Activated CD4-positive, alpha-beta memory T cell treated with anti-CD3 and anti-CD28 coated beads for 36 hours (primary cell): ENCODE data around the gene LMNA. TPM values are rescaled to one million over a fixed set of nuclear protein-coding genes. Genes with fewer than 3 reads are reported as not detected.

Experiments
- CTCF ChIA-PET: fragments of 350-600 bp; sonication (Branson Sonifier 250); formaldehyde crosslinking; loops from one replicate; lab custom pipeline; 2021; ENCODE audit warnings: antibody characterized with exemption, inconsistent platforms; lab: Charles Lee
- POLR2A ChIA-PET: fragments of 350-600 bp; sonication (Branson Sonifier 250); formaldehyde crosslinking; loops from one replicate; lab custom pipeline; 2021; ENCODE audit warnings: antibody characterized with exemption; lab: Charles Lee
- DNase-seq: peaks from one replicate; pipeline ENCODE4 v3.0.0-alpha.2; 2020
- H3K27ac Mint-ChIP-seq: one replicate; pipeline ENCODE4 v1.8.0; 2021; ENCODE audit warnings: mixed read lengths
- H3K27me3 Mint-ChIP-seq: one replicate; pipeline ENCODE4 v1.8.0; 2021; ENCODE audit warnings: mixed read lengths
- H3K36me3 Mint-ChIP-seq: one replicate; pipeline ENCODE4 v1.8.0; 2021; ENCODE audit warnings: mixed read lengths
- H3K4me1 Mint-ChIP-seq: one replicate; pipeline ENCODE4 v1.8.0; 2021; ENCODE audit warnings: low read depth, mixed read lengths
- H3K4me3 Mint-ChIP-seq: one replicate; pipeline ENCODE4 v1.8.0; 2021; ENCODE audit warnings: mild to moderate bottlenecking, mixed read lengths
- H3K9me3 Mint-ChIP-seq: one replicate; pipeline ENCODE4 v1.8.0; 2021; ENCODE audit warnings: mixed read lengths
- intact Hi-C: fragments of 100-400 bp; cut with micrococcal nuclease; formaldehyde crosslinking; loops from one replicate; pipeline ENCODE4 v1.15.1; 2023
- total RNA-seq, 2 experiments: library from RNA; stranded (reverse); gene quantifications; one replicate each; pipeline ENCODE4 v1.2.3, GENCODE V29; 2021

Gene LMNA
- total RNA-seq, 2 experiments from 2014 or later: 210 to 211 TPM

DNA sequence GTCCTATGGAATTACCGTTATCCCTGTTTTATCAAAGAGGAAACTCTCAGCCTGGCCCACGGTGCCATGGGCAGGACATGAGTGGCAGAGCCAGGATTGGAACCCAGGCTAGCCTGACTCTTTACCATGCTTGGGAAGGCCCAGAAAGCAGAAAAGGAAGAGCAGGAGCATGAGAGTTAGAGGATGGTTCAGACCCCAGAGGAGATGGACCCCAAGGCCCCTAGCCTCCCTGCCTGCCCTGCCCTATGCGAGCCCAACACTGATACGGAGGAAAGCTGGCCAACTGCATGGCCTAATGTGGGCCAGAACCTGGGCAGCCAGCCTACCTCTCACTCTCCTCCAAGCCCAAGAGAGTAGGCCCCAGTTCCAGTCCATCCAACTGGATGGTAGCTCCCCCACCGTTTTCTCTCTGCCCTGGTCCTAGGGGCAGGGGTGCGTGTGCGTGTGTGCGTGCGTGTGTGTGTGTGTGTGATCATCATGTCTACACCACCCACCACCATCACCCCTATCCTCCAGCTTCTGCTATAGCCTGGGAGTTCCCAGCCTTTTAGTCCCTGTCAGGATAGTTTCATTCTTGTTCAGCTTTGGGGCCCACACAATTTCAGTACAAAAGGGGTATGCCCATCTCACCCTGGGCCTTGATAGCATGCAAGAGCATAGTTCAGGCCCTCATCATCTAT lies 16.9 kb upstream of the LMNA start:
- POLR2A ChIA-PET: interaction anchor here (0.8 to 8.5 kb wide), 16 partner anchors 7 to 184 kb away, joined by 3 to 180 read pairs (median 10); partner anchors contain the start of genes LMNA, PMF1 and SMG5
- H3K4me3 Mint-ChIP-seq: peak overlapping the region; percentile 64
- CTCF ChIA-PET: interaction anchor here (0.8 to 20.9 kb wide), 19 partner anchors 9 to 185 kb away, joined by 3 to 1097 read pairs (median 8); partner anchors contain the start of genes LMNA, PMF1 and SMG5

DNA sequence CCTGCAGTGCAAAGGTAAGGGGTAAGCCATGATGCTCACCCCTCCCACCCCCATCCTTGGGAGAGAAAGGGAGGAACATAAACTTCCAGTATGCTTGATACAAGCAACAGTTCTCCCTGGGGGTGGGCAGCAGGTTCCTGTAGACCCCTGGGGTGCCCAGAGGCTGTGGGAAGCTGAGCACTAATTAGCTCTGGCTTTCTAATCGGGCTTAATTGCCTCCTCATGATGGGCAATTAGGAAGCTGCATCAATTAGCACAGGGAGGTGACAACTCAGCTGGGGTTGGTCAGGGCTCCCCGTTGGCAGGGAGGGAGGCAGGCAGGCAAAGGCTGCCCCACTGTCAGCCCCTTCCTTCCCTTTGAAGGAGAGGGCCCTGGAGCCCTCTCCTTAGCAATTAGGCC lies 15.7 kb upstream of the LMNA start:
- no peak overlapping the region for H3K4me3 Mint-ChIP-seq
- peaks cover 2% of the 10 kb centered on the region for H3K9me3 Mint-ChIP-seq
- intact Hi-C loops: loop anchor here (1.0 to 10.0 kb wide), 3 partner anchors 8 to 406 kb away; partner anchors contain the start of genes MEF2D, SMG5 and TMEM79
- CTCF ChIA-PET: interaction anchor here (0.6 to 20.9 kb wide), 3 partner anchors 9 to 126 kb away, joined by 3 to 1097 read pairs (median 70); partner anchors contain the start of gene LMNA
- peaks cover 70% of the 10 kb centered on the region for H3K4me1 Mint-ChIP-seq
- peak overlapping the region; percentile 96 for H3K27ac Mint-ChIP-seq
- DNase-seq: no peak
- POLR2A ChIA-PET: interaction anchor here (1.6 to 8.5 kb wide), 7 partner anchors 8 to 119 kb away, joined by 4 to 180 read pairs (median 28); partner anchors contain the start of genes LMNA, PMF1 and SLC25A44
- peaks cover 7% of the 10 kb centered on the region for H3K27me3 Mint-ChIP-seq
- peaks cover 2% of the 10 kb centered on the region for H3K36me3 Mint-ChIP-seq

More for the DNA sequence above, 16.9 kb upstream of the LMNA start:
- Mint-ChIP-seq H3K4me1 (peaks cover 60% of the 10 kb centered on the region), H3K27me3 (peaks cover 9% of the 10 kb centered on the region), H3K9me3 (peaks cover 2% of the 10 kb centered on the region), H3K27ac (peak overlapping the region; percentile 96), H3K36me3 (peaks cover 2% of the 10 kb centered on the region)
- DNase-seq: peak; percentile 78
- intact Hi-C loops: loop anchor here (1.0 to 10.0 kb wide), 3 partner anchors 9 to 407 kb away; partner anchors contain the start of genes MEF2D, SMG5 and TMEM79

- Mint-ChIP-seq H3K36me3 (peaks cover 2% of the 10 kb centered on the region), H3K4me1 (peaks cover 75% of the 10 kb centered on the region), H3K9me3 (peaks cover 2% of the 10 kb centered on the region), H3K4me3 (no peak overlapping the region), H3K27me3 (peaks cover 6% of the 10 kb centered on the region), H3K27ac (peak overlapping the region; percentile 26)
- DNase-seq: no peak
- ChIA-PET CTCF (interaction anchor here (0.6 to 20.9 kb wide), 4 partner anchors 9 to 126 kb away, joined by 3 to 1097 read pairs (median 36); partner anchors contain the start of gene LMNA), POLR2A (interaction anchor here (1.5 to 8.5 kb wide), 7 partner anchors 8 to 124 kb away, joined by 3 to 180 read pairs (median 28); partner anchors contain the start of genes LMNA, PMF1 and SLC25A44)
- intact Hi-C loops: loop anchor here (5.0 to 10.0 kb wide), 2 partner anchors 183 to 406 kb away; partner anchors contain the start of genes MEF2D, SMG5 and TMEM79
These were observed 15.2 kb upstream of the LMNA start for GRCh38 chr1:156099282-156099681.

GRCh38 chr1:156100205-156100995 lies 14.1 kb upstream of the LMNA start:
- intact Hi-C loops: no loop called here
- Mint-ChIP-seq H3K4me3 (no peak overlapping the region), H3K27me3 (peaks cover 6% of the 10 kb centered on the region), H3K4me1 (peaks cover 83% of the 10 kb centered on the region), H3K27ac (peak overlapping the region; percentile 58), H3K36me3 (peaks cover 2% of the 10 kb centered on the region), H3K9me3 (peaks cover 2% of the 10 kb centered on the region)
- ChIA-PET POLR2A (interaction anchor here (1.5 to 8.5 kb wide), 4 partner anchors 14 to 123 kb away, joined by 3 to 180 read pairs (median 50); partner anchors contain the start of gene LMNA), CTCF (interaction anchor here (0.6 to 20.9 kb wide), 3 partner anchors 24 to 125 kb away, joined by 3 to 1097 read pairs (median 4); partner anchors contain the start of gene LMNA)
- peak; percentile 24 for DNase-seq

DNA sequence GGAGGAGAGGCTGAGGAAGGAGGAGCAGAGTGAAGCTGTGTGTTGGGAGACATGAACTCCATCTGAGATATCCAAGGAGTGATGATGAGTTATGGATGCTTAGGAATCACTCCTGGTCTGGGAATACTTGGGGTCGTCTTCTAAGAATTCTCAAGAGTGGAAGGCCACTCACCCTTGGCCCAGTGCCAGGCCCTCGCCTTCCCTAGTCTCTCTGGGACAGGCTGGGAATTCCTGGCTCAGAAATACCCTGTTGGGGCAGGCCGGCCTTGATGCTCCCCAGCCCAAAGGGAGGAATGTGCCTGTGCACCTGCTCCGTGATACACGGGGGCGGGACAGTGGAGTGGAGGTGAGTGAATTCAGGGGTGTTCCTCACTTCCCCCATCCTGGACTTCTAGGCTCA lies 12.6 kb upstream of the LMNA start:
- intact Hi-C loops: no loop called here
- Mint-ChIP-seq H3K9me3 (peaks cover 2% of the 10 kb centered on the region), H3K36me3 (peaks cover 2% of the 10 kb centered on the region), H3K4me3 (peak overlapping the region; percentile 7), H3K27me3 (peaks cover 6% of the 10 kb centered on the region), H3K4me1 (peaks cover 81% of the 10 kb centered on the region), H3K27ac (peak overlapping the region; percentile 29)
- ChIA-PET POLR2A (interaction anchor here (8.5 kb wide), 1 partner anchor 26 kb away, joined by 180 read pairs; no protein-coding TSS in a partner anchor), CTCF (interaction anchor here (20.9 kb wide), 1 partner anchor 23 kb away, joined by 1097 read pairs; the partner anchor contains the start of gene LMNA)
- no peak for DNase-seq

DNA sequence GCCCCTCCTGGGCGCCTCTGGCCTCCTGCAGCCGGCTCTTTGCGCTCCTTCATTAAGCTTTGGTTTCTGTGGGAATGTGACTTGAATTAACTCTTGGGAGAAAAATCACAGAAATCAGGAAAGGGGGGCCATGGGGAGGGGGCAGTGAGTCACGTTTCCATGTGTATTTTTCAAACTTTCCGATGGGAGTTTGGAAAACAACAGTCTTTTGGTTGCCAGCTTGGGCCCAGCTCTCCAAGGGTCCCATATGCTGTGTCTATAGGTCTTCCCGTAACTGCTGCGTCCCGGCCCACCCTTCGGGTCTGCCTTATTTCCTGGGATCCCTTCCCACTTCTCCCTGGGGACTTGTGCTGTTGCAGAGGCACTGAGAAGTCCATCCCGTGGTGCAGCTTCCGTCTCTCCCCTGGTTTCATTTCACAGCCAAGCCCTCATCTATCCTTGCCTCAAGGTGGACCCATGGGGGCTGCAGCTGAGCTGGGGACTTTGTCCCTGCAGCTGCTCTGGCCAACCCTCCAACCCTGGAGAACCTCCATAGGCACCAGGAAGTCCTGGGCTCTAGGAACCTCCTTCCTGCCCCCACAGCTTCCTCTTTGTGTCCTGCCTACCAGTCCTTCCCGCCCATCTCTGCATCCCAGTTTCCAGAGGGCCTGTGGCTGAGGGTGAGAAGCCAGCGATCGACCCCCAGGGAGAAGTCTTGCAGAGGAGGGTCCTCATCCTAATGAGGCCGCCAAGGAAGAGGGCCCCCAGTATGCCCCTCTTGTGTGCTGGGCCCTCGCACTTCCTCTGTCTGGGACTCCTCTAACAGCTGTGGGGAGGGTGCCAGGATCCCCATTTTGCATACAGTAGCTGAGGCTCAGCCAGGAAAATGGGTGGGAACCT lies 11.6 kb upstream of the LMNA start:
- Mint-ChIP-seq H3K4me3 (peak overlapping the region; percentile 40), H3K4me1 (peaks cover 77% of the 10 kb centered on the region), H3K27me3 (peaks cover 4% of the 10 kb centered on the region), H3K36me3 (no peaks in the 10 kb centered on the region), H3K9me3 (peaks cover 2% of the 10 kb centered on the region), H3K27ac (peak overlapping the region; percentile 93)
- intact Hi-C loops: no loop called here
- ChIA-PET POLR2A (interaction anchor here (5.5 kb wide), 1 partner anchor 12 kb away, joined by 41 read pairs; the partner anchor contains the start of gene LMNA), CTCF (interaction anchor here (0.9 to 20.9 kb wide), 2 partner anchors 22 to 36 kb away, joined by 4 to 1097 read pairs; partner anchors contain the start of gene LMNA)
- no peak for DNase-seq

- H3K4me3 Mint-ChIP-seq: peak overlapping the region; percentile 11
- intact Hi-C loops: no loop called here
- CTCF ChIA-PET: interaction anchor here (0.9 to 20.9 kb wide), 2 partner anchors 21 to 37 kb away, joined by 4 to 1097 read pairs; partner anchors contain the start of gene LMNA
- peak overlapping the region; percentile 93 for H3K27ac Mint-ChIP-seq
- DNase-seq: peak; percentile 82
- H3K4me1 Mint-ChIP-seq: peaks cover 71% of the 10 kb centered on the region
- peaks cover under 1% of the 10 kb centered on the region for H3K9me3 Mint-ChIP-seq
- POLR2A ChIA-PET: interaction anchor here (4.3 to 5.5 kb wide), 2 partner anchors 11 to 24 kb away, joined by 41 to 55 read pairs; partner anchors contain the start of gene LMNA
- no peaks in the 10 kb centered on the region for H3K36me3 Mint-ChIP-seq
- H3K27me3 Mint-ChIP-seq: peaks cover under 1% of the 10 kb centered on the region
These were observed 11.0 kb upstream of the LMNA start for GRCh38 chr1:156103521-156103947.

DNA sequence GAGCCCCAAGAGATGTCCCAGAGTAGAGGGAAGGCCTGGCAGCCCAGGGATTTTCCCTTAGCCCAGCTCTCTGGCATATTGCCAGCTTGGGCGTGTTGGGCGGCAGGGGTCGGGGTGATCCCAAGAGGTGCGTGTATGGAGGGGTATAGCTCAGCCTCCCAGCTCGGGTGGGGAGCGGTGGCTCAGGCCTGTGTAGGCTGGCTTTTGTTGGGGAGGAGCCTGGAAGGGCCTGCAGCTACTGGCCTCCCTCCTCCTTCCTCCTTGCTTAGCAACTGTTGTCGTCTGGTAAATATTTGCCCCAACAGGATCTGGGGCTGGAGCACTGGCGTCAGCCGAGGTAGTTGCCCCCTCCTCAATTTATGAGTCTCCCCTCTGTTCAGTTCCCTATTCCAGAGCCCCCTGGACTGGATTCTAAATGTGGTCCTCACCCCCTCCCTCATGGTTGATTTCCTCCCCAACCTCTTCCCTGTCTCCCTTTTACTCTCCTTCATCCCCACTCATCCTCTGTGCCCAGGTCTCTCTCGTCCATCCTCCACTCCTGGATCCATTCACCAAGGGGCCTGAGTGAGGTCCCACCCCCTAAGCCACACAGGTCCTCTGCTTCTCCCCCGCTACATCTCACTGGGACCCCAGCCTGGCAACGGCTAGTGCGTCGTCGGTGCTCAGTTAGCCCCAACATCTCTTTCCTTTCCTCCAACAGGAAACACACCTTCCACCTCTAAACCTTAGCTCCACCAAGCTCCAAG lies 10.3 kb upstream of the LMNA start:
- peak overlapping the region; percentile 93 for H3K27ac Mint-ChIP-seq
- ChIA-PET CTCF (interaction anchor here (1.0 to 20.9 kb wide), 3 partner anchors 8 to 109 kb away, joined by 3 to 1097 read pairs (median 5); partner anchors contain the start of genes LMNA and PMF1), POLR2A (interaction anchor here (1.0 to 5.5 kb wide), 4 partner anchors 8 to 119 kb away, joined by 3 to 55 read pairs (median 23); partner anchors contain the start of gene LMNA)
- H3K9me3 Mint-ChIP-seq: no peaks in the 10 kb centered on the region
- no peaks in the 10 kb centered on the region for H3K27me3 Mint-ChIP-seq
- H3K4me1 Mint-ChIP-seq: peaks cover 66% of the 10 kb centered on the region
- no peaks in the 10 kb centered on the region for H3K36me3 Mint-ChIP-seq
- DNase-seq: peak; percentile 74
- H3K4me3 Mint-ChIP-seq: peak overlapping the region; percentile 33
- intact Hi-C loops: no loop called here

DNA sequence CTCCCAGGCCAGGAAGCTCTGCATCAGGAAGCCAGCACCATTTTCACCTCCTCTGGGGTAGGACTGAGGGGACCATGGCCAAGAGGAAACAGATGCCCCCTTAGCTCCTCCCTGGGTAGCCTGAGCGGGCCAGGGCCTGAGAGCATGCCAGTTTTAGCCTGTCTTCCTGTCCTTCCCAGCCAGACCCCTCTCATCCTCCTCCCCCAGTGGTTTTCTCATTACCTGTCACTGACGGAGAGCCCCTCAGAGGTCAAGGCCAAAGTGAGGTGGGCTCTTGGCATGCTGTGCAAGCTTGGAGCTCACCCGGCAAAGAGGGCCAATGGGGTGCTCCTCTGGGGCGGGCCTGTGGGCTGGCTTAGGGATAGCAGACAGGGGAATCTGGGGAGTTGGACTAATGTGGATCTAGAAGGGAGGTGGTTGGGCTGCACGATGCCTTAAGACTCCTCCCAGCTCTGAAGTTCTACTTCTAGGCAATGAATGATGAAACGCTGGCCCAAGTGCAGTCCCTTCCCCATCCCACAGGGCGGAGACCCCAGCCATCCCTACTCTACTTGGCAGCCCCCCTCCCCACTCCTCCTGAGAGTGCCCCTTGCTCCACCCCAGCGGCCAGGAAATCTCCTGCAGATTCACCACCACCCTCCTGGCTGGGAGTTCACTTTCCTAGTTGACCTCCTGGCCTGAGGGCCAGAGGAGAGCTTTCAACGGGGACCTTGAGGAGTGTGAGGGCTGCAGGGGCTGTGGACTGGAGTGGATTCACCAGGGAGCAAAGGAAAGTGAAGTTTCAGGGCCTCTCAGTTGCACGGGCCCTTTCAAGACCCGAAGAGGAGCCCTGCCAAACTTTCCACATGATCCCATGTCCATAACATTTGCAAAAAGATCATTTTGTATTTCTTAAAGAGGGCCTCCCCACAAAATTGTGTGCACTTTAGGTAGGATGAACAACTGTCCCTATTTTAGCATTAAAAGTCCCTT lies 9.4 kb upstream of the LMNA start:
- ChIA-PET CTCF (interaction anchor here (1.0 to 20.9 kb wide), 5 partner anchors 8 to 108 kb away, joined by 3 to 1097 read pairs (median 21); partner anchors contain the start of genes LMNA and PMF1), POLR2A (interaction anchor here (0.6 to 5.5 kb wide), 8 partner anchors 8 to 177 kb away, joined by 3 to 80 read pairs (median 6); partner anchors contain the start of genes LMNA and SMG5)
- H3K4me1 Mint-ChIP-seq: peaks cover 63% of the 10 kb centered on the region
- H3K9me3 Mint-ChIP-seq: no peaks in the 10 kb centered on the region
- intact Hi-C loops: no loop called here
- peak overlapping the region; percentile 93 for H3K27ac Mint-ChIP-seq
- peak overlapping the region; percentile 76 for H3K4me3 Mint-ChIP-seq
- no peak for DNase-seq
- no peaks in the 10 kb centered on the region for H3K27me3 Mint-ChIP-seq
- no peaks in the 10 kb centered on the region for H3K36me3 Mint-ChIP-seq
